ENCODE measurements around the gene MUTYH.

GRCh38 chr1:45385302-45385701 lies 45.1 kb upstream of the MUTYH start:
- no peak for TF ChIP-seq CTCF (IDR thresholded peaks at IDR 0.05)
- no peak for TF ChIP-seq POLR2A (IDR thresholded peaks at IDR 0.05)
- no peak for TF ChIP-seq EP300 (IDR thresholded peaks at IDR 0.05)
